Ovary (tissue), 9 donors: Measurements from ENCODE around the gene ARNT2. TPM values are rescaled to one million over a fixed set of nuclear protein-coding genes. Genes with fewer than 3 reads are reported as not detected.
A peak's percentile ranks its signal among the peaks of the same experiment; 100 is the strongest.

Experiments
- DNase-seq, 5 donors: peaks; one replicate each; pipeline ENCODE4 v3.0.0-alpha.2; 2019 to 2020
- H3K27ac ChIP-seq, 2 donors: fragments of 200-600 bp; one replicate each; pipeline versions ENCODE4 v1.5.1 to v1.8.0; 2019 to 2022
- H3K27me3 ChIP-seq: fragments of 200-600 bp; one replicate; pipeline ENCODE4 v1.8.0; 2022
- H3K36me3 ChIP-seq: fragments of 200-600 bp; sonication (generic); one replicate; pipeline ENCODE4 v1.5.1; 2019
- H3K4me1 ChIP-seq: one replicate; pipeline ENCODE4 v1.8.1; 2013; ENCODE audit warnings: mild to moderate bottlenecking, moderate library complexity; ENCODE audit not compliant: insufficient read depth
- H3K4me3 ChIP-seq: fragments of 200-600 bp; sonication (generic); one replicate; pipeline ENCODE4 v1.5.1; 2017
- H3K9me3 ChIP-seq, 2 donors: fragments of 200-600 bp in 1 of 2; sonication (generic) in 1 of 2; one replicate each; pipeline versions ENCODE4 v1.5.1 to v1.8.1; 2013 to 2019; ENCODE audit warnings: mild to moderate bottlenecking in 1 of 2, moderate library complexity in 1 of 2
- EP300 ChIP-seq: sonication (generic); formaldehyde crosslinking; IDR thresholded peaks from one replicate; pipeline ENCODE4 v1.6.1; 2017; ENCODE audit warnings: antibody characterized with exemption
- POLR2A ChIP-seq: fragments of 450-650 bp; IDR thresholded peaks from one replicate; pipeline ENCODE4 v1.6.1; 2017; ENCODE audit warnings: antibody characterized with exemption, mild to moderate bottlenecking, moderate library complexity
- WGBS, 3 donors: extraction: QIAGEN DNeasy Blood & Tissue Kit in 1 of 3; methylation state at CpG; one replicate each; pipeline versions ENCODE4 v1.1.5 to v1.1.7; 2013 to 2017; 5-methylcytosine and 5-hydroxymethylcytosine counted together
- intact Hi-C, 4 donors: fragments of 100-400 bp; cut with DNase I; formaldehyde crosslinking; loops; one replicate each; pipeline versions ENCODE4 v1.11.0 to v1.15.1; 2022 to 2023
- polyA plus RNA-seq, 2 donors: library from polyadenylated mRNA; stranded (reverse); fragments of 200-250 nt in 1 of 2; fragments of 350-450 nt in 1 of 2; fragmentation: Illumina TruSeq in 1 of 2; extraction: RNeasy Lipid Tissue Mini Kit (QIAGEN cat#74804) in 1 of 2; gene quantifications; one replicate each; pipeline ENCODE4 v1.2.3, GENCODE V29; 2013 to 2014
- total RNA-seq, 7 donors: library from RNA; depleted of rRNA in 2 of 7; stranded (reverse); fragments of >200 nt in 2 of 7; fragmentation: NEBNext Ultra II Directional in 3 of 7; extraction: Animal tissue kit (Norgen Biotek cat#: 25700) in 3 of 7; gene quantifications; one replicate each; pipeline versions ENCODE4 v1.1.0 to v1.2.4, GENCODE V29; 2016 to 2023
- TF ChIP-seq, protein P1 (sequence below), 3 donors: fragments of 450-650 bp in 2 of 3; fragments of 200-600 bp in 1 of 3; IDR thresholded peaks; one replicate each; pipeline versions ENCODE4 v1.5.1 to v1.8.0; 2016 to 2022; ENCODE audit warnings: antibody characterized with exemption in 3 of 3, mild to moderate bottlenecking in 1 of 3
- donor health status: DM: no; HTN: no; CAD: no; lungs with moderate emphysema.
- donor health status: DM: no; HTN: no; CAD: no.
- donor health status: Bipolar disorder and iron deficiency.
- donor health status: DM: yes; HTN: yes; CAD: no.
- donor health status: DM: no; HTN: no; CAD: no.
- donor health status: DM: yes; HTN: yes; CAD: no.

The ARNT2 gene
- total and polyA plus RNA-seq, 9 donors: 11.0 to 20.5 (median 16.2) TPM

DNA sequence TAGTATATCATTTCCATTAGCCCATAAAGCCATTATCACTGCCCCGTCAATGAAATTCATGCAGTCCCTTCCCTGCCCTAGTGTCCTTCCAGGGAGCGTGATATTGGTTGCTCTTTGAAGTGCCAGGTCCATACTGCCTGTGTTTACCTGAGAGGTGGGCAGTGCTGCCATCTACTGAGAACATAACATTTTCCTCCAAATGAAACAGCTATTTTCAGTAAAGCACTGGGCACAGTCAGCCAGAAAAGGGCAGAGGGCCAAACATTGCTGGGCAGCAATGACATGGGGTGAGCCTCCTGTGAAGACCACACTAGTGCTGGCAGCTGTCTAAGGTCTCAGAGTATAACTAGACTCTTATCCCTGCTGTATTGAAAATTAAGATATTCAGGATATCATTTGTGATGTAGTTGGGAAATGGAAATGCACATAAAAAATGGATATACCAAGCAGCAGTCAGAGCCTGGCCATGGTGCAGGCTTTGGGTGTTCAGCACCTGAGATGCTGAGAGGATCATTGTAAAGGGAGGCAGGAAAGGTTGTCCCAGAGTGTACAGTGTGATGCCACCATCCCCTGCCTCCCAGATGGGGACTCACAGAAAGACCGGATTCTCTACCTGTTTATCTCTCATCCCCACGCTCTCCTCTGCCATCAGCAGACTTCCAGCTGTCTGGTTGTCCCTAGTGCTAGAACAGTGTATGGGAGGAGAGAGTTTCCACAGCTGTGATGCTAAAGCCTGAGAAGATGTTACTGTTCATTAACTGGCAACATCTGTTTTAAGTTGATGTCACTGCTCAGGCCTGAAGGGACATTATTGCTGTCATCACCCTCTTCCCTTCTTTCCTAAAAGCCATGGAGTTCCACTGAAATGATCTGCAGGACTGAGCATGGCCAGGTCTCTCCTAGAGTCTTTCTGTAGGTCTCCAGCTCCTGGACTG, 108.8 kb downstream of the ARNT2 start:
- Histone ChIP-seq H3K4me1 (peaks cover 3% of the 10 kb centered on the region), H3K27me3 (no peaks in the 10 kb centered on the region), H3K27ac (no peak overlapping the region), H3K4me3 (no peak overlapping the region), H3K9me3 (peaks cover 0 to 2% of the 10 kb centered on the region in 2 donors), H3K36me3 (no peaks in the 10 kb centered on the region)
- 86 to 93% (median 90%) methylated on average over 4 of the region's 4 CpGs for WGBS, 3 donors
- no peak for TF ChIP-seq POLR2A
- TF ChIP-seq, protein P1, sequence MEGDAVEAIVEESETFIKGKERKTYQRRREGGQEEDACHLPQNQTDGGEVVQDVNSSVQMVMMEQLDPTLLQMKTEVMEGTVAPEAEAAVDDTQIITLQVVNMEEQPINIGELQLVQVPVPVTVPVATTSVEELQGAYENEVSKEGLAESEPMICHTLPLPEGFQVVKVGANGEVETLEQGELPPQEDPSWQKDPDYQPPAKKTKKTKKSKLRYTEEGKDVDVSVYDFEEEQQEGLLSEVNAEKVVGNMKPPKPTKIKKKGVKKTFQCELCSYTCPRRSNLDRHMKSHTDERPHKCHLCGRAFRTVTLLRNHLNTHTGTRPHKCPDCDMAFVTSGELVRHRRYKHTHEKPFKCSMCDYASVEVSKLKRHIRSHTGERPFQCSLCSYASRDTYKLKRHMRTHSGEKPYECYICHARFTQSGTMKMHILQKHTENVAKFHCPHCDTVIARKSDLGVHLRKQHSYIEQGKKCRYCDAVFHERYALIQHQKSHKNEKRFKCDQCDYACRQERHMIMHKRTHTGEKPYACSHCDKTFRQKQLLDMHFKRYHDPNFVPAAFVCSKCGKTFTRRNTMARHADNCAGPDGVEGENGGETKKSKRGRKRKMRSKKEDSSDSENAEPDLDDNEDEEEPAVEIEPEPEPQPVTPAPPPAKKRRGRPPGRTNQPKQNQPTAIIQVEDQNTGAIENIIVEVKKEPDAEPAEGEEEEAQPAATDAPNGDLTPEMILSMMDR (IDR thresholded peaks at IDR 0.05): peak in 1 of 3 donors; percentile 6
- no peak for DNase-seq
- intact Hi-C loops: loop anchor here in 1 of 4 donors (5.0 kb wide), 1 partner anchor 51 kb away; no protein-coding TSS in a partner anchor

DNA sequence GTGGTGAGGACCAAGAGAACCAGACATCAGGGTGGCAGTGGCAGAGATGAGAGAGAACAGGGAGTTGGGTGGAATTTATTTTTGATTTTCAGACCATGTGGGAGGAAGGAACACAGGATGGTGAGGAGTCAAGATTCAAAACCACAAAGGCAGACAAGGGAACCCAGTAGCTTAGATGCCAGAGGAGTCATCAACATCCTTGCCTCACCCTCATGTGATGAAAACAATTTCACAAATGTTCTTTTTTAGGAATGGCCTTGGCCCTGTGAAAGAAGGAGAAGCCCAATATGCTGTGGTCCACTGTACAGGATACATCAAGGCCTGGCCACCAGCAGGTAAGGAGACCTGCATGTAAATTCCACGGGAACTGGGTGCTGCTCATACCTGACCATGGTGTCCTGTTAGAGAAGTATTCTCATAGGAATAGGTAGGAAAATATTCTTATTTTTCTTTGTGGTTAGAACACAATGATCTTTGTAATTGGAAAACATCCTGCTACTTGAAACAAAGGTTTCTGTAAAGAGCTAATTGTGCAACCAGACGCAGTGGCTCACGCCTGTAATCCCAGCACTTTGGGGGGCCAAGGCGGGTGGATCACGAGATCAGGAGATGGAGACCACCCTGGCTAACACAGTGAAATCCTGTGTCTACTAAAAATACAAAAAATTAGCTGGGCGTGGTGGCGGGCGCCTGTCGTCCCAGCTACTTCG, 110.0 kb downstream of the ARNT2 start:
- H3K27me3 ChIP-seq: no peaks in the 10 kb centered on the region
- no peak overlapping the region for H3K4me3 ChIP-seq
- intact Hi-C loops: loop anchor here in 1 of 4 donors (5.0 kb wide), 1 partner anchor 52 kb away; no protein-coding TSS in a partner anchor
- H3K36me3 ChIP-seq: no peaks in the 10 kb centered on the region
- H3K27ac ChIP-seq: no peak overlapping the region
- no peak for TF ChIP-seq POLR2A
- no peak for TF ChIP-seq EP300
- TF ChIP-seq, protein P1 (IDR thresholded peaks at IDR 0.05): no peak
- 85 to 86% (median 86%) methylated on average over 10 of the region's 10 CpGs for WGBS, 3 donors
- DNase-seq: no peak
- peaks cover 0 to 2% of the 10 kb centered on the region in 2 donors for H3K9me3 ChIP-seq
- peaks cover 3% of the 10 kb centered on the region for H3K4me1 ChIP-seq

DNA sequence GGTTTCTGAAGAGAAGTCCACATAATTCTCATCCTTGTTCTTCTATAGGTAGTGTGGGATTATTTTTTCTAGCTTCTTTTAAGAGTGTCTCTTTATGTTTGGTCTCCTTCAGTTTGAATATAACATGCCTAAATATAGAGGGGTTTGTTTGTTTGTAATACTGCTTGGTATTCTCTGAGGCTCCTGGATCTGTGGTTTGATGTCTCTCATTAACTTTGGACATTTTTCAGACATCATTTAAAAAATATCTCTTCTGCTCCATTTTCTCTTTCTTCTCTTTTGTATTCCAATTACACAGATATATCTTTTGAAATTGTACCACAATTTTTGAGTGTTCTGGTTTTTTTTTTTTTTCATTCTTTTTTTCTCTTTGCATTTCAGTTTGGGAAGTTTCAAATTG, 113.1 kb downstream of the ARNT2 start:
- TF ChIP-seq EP300: no peak
- TF ChIP-seq, protein P1 (IDR thresholded peaks at IDR 0.05): no peak
- TF ChIP-seq POLR2A: no peak
- Histone ChIP-seq H3K36me3 (no peaks in the 10 kb centered on the region), H3K27ac (no peak overlapping the region), H3K27me3 (no peaks in the 10 kb centered on the region), H3K4me3 (no peak overlapping the region), H3K9me3 (peaks cover 0 to 2% of the 10 kb centered on the region in 2 donors), H3K4me1 (peaks cover 3% of the 10 kb centered on the region)
- DNase-seq: no peak
- intact Hi-C loops: no loop called here

DNA sequence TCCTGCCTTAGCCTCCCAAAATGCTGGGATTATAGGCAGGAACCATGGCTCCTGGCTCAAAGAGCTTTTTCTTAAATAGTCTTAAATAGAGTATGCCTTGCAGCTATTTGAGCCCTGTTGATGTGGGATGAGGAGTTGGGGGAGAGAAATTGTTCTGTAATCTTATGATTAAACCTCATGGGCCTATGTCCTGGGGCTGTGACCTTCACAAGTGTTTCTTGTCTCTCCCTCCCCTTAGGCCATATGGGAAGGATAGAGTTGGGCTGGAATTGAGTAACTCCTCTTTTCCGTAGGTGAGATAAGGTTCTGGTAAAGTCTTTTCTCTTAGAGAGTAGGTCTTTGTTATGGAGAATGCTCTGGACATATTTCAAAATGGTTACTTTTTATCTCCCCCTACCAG, 114.3 kb downstream of the ARNT2 start:
- 75 to 85% (median 81%) methylated on average over 1 of the region's 1 CpG for WGBS, 3 donors
- H3K4me3 ChIP-seq: no peak overlapping the region
- no peak for DNase-seq
- peaks cover 3% of the 10 kb centered on the region for H3K4me1 ChIP-seq
- H3K36me3 ChIP-seq: no peaks in the 10 kb centered on the region
- no peak overlapping the region for H3K27ac ChIP-seq
- peaks cover 0 to 2% of the 10 kb centered on the region in 2 donors for H3K9me3 ChIP-seq
- TF ChIP-seq, protein P1 (IDR thresholded peaks at IDR 0.05): no peak
- TF ChIP-seq EP300 (no peak), POLR2A (no peak)
- intact Hi-C loops: no loop called here
- H3K27me3 ChIP-seq: no peaks in the 10 kb centered on the region
